ENCODE data around the gene HYPK. TPM values are rescaled to one million over a fixed set of nuclear protein-coding genes. Genes with fewer than 3 reads are reported as not detected.
"Not testable (repeated sequence)": the region's sequence is repeated elsewhere in the genome, so short reads cannot be mapped to it uniquely, and the experiment has no call there.

The HYPK gene
- total RNA-seq, 2 donors from 2014 or later = 15.7 to 22.8 TPM

DNA sequence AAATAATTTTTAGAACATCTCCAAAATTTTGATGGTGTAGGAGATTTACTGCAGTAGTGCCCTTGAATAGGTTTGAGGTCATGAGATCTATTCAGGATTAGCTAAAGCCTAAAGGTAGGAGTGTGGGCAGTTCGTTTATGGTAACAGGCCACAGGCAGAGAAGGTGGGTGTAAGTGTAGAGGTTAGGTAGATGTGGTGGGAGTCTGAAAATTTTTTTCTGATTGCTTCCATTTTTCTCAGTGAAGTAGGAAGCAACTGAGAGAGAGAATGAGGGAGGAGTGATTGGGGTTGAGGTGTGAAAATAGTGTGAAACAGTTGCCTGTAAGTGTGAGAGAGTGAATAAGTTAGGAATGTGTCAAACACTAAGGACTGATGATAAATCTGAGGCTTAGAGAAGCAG, 21.4 kb upstream of the HYPK start:
- H3K4me3 Mint-ChIP-seq = peak overlapping the region; percentile 75
- H3K9me3 ChIP-seq (ENCODE audit: control insufficient read depth, low read length, poor library complexity, severe bottlenecking) = no peaks in the 10 kb centered on the region
- no peak for ATAC-seq
- H3K27ac Mint-ChIP-seq = no peak overlapping the region
- no peaks in the 10 kb centered on the region for H3K36me3 Mint-ChIP-seq (ENCODE audit: low read depth)
- no peak for DNase-seq
- peaks cover 15% of the 10 kb centered on the region for H3K4me1 Mint-ChIP-seq
- no peaks in the 10 kb centered on the region for H3K27me3 Mint-ChIP-seq

DNA sequence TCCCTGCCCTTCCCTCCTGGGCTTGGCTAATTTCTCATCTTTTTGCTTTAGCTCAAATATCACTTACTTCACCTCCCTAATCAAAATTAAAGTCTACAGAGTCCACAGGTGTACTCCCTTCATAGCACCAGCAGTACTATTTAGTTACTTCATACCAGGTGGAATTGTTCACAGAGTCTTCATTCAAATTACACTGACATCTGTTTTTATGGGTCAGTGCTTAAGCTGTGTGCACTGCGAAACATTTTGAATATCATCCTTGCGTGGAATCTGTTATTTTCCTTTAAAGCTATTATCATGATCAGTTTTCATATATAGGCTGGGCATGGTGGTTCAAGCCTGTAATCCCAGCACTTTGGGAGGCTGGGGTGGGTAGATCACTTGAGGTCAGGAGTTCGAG, 11.0 kb upstream of the HYPK start:
- ATAC-seq (no peak), DNase-seq (no peak)
- no peak overlapping the region for H3K27ac Mint-ChIP-seq
- H3K4me1 Mint-ChIP-seq = peaks cover 12% of the 10 kb centered on the region
- H3K9me3 ChIP-seq (ENCODE audit: control insufficient read depth, low read length, poor library complexity, severe bottlenecking) = no peaks in the 10 kb centered on the region
- H3K36me3 Mint-ChIP-seq (ENCODE audit: low read depth) = peaks cover 8% of the 10 kb centered on the region
- no peak overlapping the region for H3K4me3 Mint-ChIP-seq
- H3K27me3 Mint-ChIP-seq = no peaks in the 10 kb centered on the region

DNA sequence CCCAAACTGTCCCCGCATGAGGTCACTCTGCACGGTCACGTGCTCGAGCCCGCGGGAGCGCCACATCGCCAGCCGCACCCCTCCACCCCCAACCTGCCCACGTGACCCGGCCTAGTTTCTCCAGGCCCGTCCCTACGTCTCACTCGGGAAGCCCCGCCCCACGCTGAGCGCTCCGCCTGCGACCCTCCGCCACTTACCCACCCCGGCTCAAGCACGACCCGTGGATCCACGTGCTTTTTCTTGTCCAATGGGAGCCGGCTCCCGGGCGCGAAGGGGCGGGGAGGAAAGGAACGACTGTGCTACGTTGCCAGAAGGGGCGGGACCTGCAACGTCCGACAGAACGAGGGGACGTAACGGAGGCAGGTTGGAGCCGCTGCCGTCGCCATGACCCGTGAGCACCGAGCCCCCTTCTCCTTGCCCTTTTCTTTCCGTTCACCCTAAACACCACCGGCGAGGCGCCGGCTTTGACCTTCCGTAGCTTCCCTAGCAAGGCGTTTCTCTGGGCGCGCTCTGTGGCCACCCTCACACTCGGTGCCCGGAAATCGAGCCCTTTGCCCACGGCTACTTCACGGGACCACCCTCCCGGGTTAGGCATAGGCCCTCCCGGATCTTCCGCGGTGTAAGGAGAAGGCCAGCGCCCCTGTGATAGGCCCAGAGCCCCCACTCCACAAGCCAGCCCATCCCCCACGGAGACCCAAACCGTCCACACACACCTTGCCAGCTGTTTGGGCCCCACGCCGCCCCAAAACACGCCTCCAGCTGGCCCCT, 8.2 kb upstream of the HYPK start, which contains the start of gene SERF2:
SERF2 (plus strand) TSS at position 328 of the 768 bp plus-strand sequence; CDS start at position 385, 57 bp downstream.
- DNase-seq (peak; percentile 97 to 99 (median 98)), ATAC-seq (peak; percentile 96)
- Mint-ChIP-seq H3K4me1 (peaks cover 31% of the 10 kb centered on the region), H3K4me3 (peak within 1 kb of the TSS; percentile 96), H3K36me3 (ENCODE audit: low read depth) (peaks cover 11% of the 10 kb centered on the region), H3K27ac (peak within 1 kb of the TSS; percentile 98), H3K27me3 (no peaks in the 10 kb centered on the region)
- H3K9me3 ChIP-seq (ENCODE audit: control insufficient read depth, low read length, poor library complexity, severe bottlenecking) = no peaks in the 10 kb centered on the region

DNA sequence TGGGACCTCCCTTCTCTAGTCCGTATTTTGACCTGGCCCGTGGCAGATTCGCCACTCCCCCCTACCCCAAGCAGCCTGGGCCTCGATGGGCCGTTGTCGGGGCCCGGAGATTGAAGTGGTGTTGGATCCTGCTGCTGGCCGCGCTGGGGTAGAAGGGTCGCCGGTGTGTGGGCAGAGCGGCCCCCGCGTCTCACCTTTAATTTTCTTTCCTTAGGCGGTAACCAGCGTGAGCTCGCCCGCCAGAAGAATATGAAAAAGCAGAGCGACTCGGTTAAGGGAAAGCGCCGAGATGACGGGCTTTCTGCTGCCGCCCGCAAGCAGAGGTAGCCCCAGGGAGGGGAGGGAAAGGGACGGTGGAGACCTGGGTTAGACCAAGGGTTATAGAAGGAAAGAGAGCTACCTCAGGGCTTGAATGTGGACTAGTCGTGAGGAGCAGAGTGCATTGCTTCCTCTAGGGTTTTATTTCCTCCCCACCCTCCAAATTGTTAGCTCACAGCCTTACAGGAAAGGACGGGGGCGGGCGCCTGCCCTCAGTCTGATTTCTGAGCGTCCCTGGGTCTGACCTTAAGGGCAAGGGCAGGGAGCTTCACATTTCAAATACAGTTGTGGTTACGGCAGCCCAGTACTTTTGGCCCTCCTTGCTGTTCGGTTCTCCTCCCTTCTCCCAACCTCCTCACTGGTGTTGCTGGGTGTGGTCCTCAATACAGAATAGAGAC, 7.5 kb upstream of the HYPK start:
- Mint-ChIP-seq H3K36me3 (ENCODE audit: low read depth) (peaks cover 11% of the 10 kb centered on the region), H3K4me1 (peaks cover 31% of the 10 kb centered on the region)

DNA sequence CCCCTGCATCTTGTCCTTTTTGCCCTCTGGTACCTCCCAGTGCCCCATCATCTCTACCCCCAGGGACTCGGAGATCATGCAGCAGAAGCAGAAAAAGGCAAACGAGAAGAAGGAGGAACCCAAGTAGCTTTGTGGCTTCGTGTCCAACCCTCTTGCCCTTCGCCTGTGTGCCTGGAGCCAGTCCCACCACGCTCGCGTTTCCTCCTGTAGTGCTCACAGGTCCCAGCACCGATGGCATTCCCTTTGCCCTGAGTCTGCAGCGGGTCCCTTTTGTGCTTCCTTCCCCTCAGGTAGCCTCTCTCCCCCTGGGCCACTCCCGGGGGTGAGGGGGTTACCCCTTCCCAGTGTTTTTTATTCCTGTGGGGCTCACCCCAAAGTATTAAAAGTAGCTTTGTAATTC, 6.8 kb upstream of the HYPK start:
- no peak for ATAC-seq
- DNase-seq = no peak
- H3K4me3 Mint-ChIP-seq = peak overlapping the region; percentile 96
- no peaks in the 10 kb centered on the region for H3K27me3 Mint-ChIP-seq
- peaks cover 11% of the 10 kb centered on the region for H3K36me3 Mint-ChIP-seq (ENCODE audit: low read depth)
- peak overlapping the region; percentile 98 for H3K27ac Mint-ChIP-seq
- peaks cover 35% of the 10 kb centered on the region for H3K4me1 Mint-ChIP-seq
- no peaks in the 10 kb centered on the region for H3K9me3 ChIP-seq (ENCODE audit: control insufficient read depth, low read length, poor library complexity, severe bottlenecking)

More for the DNA sequence above, 7.5 kb upstream of the HYPK start:
- no peaks in the 10 kb centered on the region for H3K27me3 Mint-ChIP-seq
- H3K4me3 Mint-ChIP-seq = peak overlapping the region; percentile 96
- no peaks in the 10 kb centered on the region for H3K9me3 ChIP-seq (ENCODE audit: control insufficient read depth, low read length, poor library complexity, severe bottlenecking)
- no peak for ATAC-seq
- no peak for DNase-seq
- H3K27ac Mint-ChIP-seq = peak overlapping the region; percentile 98

DNA sequence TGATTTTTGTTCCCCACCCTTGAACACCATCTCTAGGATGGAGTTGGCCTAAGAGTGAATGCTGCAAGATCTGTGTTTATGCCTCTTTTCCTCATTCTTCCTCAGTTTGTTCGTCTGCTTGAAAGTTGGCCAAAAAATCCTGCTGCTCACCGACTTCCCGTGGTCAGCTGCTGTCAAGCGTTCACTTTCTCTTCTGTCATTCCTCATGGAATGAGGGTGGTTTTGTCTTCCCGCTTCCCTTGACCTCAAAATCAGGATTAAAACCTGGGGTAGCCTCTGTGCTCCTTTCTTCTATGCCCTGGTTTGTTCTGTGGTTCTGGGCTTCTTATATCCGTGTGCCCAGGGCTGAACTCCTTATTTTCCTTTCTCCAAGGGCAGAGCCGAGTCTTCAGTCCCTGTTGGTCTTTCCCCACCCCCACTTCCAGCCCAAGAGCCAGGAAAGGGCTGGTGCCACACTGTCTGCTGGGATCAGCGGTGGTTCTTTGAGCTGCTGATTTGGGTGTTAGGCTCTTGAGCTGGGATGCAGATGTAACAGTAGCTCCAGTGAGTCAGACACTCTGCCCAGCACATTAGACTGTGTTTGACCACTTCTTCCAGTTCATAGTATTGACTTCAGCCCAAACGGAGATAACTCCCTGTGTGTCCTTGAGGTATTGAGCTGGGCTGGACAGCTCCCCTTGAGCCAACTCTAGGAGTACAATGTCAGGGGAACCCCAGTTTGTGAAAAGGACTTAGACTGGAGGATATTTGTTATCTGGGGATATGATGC, 5.9 kb upstream of the HYPK start:
- DNase-seq = no peak
- ATAC-seq = no peak
- Mint-ChIP-seq H3K27ac (peak overlapping the region; percentile 98), H3K4me1 (peaks cover 37% of the 10 kb centered on the region), H3K27me3 (no peaks in the 10 kb centered on the region), H3K36me3 (ENCODE audit: low read depth) (peaks cover 9% of the 10 kb centered on the region), H3K4me3 (peak overlapping the region; percentile 96)
- H3K9me3 ChIP-seq (ENCODE audit: control insufficient read depth, low read length, poor library complexity, severe bottlenecking) = no peaks in the 10 kb centered on the region

DNA sequence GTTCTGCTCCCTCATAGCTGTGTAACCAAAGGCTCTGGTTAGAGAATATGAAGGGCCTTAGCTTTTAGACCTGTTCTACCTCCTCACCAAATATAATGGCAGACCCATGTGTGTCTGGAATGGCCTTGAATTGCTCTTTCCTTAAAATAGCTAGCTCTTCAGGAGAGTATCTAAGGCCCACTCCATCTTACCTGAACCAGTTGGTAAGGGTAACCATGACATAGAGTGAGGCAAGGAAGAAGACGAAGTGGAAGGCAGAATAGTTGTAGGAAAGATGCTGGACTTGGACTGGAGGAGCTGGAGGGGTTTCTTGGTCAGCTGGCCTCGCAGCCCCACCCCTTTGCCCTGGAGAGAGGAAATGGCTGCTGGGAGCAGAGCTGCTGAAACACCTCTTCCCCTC, 5.2 kb upstream of the HYPK start:
- Mint-ChIP-seq H3K27me3 (no peaks in the 10 kb centered on the region), H3K36me3 (ENCODE audit: low read depth) (peaks cover 10% of the 10 kb centered on the region), H3K4me3 (no peak overlapping the region), H3K4me1 (peaks cover 41% of the 10 kb centered on the region), H3K27ac (peak overlapping the region; percentile 98)
- DNase-seq (no peak), ATAC-seq (no peak)
- H3K9me3 ChIP-seq (ENCODE audit: control insufficient read depth, low read length, poor library complexity, severe bottlenecking) = no peaks in the 10 kb centered on the region

DNA sequence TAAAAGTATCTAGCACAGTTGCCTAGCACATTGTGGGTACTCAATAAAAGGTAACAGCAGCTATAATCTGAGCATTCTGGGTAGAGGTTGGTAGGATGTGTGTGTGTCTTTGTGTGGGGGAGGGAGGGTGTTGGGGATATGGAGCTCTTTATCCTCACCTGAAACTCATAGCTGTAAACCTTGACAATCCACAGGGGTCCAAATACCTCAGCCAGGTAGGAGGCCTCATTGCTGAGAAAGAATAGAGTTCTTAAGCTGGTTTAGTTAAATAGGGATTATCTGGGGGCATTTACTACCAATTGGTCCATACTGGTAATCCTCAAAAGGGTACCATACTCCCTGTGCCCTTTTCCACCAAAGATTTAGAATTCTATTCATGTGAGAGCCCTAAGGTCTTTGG, 4.4 kb upstream of the HYPK start:
- peaks cover 47% of the 10 kb centered on the region for H3K4me1 Mint-ChIP-seq
- H3K27me3 Mint-ChIP-seq = no peaks in the 10 kb centered on the region
- DNase-seq = no peak
- H3K9me3 ChIP-seq (ENCODE audit: control insufficient read depth, low read length, poor library complexity, severe bottlenecking) = no peaks in the 10 kb centered on the region
- ATAC-seq = no peak
- H3K27ac Mint-ChIP-seq = peak overlapping the region; percentile 98
- H3K4me3 Mint-ChIP-seq = no peak overlapping the region
- peaks cover 14% of the 10 kb centered on the region for H3K36me3 Mint-ChIP-seq (ENCODE audit: low read depth)

DNA sequence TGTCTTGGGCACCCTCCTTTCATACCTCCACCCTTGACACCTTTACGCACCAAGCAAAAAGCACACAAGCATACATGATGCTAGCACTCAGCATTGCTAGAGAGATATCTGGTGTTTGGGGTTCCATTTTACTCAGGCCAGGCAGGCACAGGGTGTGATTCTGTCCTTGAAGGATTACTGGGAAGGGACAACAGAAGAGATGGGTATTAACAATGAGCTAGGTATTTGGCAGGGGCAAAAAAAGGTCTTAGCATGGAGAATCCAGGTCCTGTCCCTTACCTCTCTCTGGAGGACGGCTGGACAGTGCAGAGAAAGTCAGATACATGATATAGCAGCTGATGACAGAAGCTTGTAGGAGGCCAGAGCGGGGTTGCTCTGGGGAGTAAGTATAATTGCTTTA, 3.8 kb upstream of the HYPK start:
- Mint-ChIP-seq H3K4me3 (no peak overlapping the region), H3K27me3 (no peaks in the 10 kb centered on the region), H3K27ac (no peak overlapping the region), H3K4me1 (peaks cover 46% of the 10 kb centered on the region), H3K36me3 (ENCODE audit: low read depth) (peaks cover 14% of the 10 kb centered on the region)
- ATAC-seq = no peak
- no peak for DNase-seq
- no peaks in the 10 kb centered on the region for H3K9me3 ChIP-seq (ENCODE audit: control insufficient read depth, low read length, poor library complexity, severe bottlenecking)

DNA sequence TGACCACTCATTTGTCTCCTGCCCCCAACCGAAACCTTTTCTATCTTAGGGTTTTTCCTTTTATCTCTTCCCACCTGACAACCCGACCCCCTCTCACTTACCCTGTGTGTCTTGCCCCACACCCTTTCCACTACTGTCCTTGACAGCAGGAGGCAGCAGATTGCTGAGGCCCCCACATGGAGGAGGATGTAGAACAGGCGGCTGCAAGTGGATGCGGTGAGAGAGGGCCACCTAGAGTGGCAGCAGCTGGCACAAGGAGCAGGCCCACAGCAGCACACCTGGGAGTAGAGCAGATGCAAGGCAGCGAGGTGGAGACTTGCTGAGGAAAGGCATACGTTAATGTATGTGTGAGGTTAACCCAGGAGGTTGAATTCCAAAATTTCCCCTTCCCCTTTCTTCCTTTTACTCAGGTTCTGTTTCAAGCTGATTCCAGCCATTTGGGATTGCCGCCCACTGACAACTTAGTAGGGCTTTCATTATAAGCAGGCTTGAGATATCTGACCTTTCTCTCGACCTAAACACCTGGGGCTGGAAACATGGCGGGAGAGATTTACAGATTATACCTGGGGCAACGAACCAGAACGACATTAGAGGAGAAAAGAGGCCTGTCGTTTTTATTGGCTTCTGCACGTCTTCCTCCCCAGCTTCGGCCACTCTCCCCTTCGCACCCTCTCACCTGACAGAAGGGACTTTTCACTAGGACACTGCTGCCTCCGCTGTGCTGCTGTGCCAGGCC, 1.0 kb upstream of the HYPK start:
- ATAC-seq (no peak), DNase-seq (no peak)
- Mint-ChIP-seq H3K4me3 (no peak overlapping the region), H3K27me3 (no peaks in the 10 kb centered on the region), H3K36me3 (ENCODE audit: low read depth) (peaks cover 8% of the 10 kb centered on the region), H3K27ac (peak overlapping the region; percentile 95), H3K4me1 (peaks cover 37% of the 10 kb centered on the region)
- no peaks in the 10 kb centered on the region for H3K9me3 ChIP-seq (ENCODE audit: control insufficient read depth, low read length, poor library complexity, severe bottlenecking)

DNA sequence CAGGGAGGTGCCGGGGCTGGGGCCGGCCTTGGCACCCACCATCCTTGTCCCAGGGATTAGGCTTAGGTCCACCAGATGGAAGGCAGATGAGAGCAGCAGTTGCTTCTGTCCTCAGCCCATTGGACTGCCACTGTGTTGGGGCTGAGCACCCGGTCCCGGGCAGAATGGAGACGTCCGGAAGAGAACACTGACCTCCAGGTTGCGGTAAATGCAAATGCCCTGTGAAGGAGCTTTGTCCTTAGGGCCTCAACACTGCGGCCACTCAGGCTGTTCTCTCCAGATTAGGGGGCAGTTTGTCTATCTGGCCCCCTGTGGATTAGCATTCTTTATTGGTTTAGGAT, 484 bp upstream of the HYPK start, which contains the start of gene SERINC4:
SERINC4 (minus strand) TSS at position 276 of the 341 bp plus-strand sequence; CDS start at position 42, 234 bp downstream.
- peak within 1 kb of the TSS; percentile 100 for H3K4me3 Mint-ChIP-seq
- H3K27me3 Mint-ChIP-seq = no peaks in the 10 kb centered on the region
- H3K27ac Mint-ChIP-seq = peak within 1 kb of the TSS; percentile 95
- DNase-seq = no peak
- peaks cover 32% of the 10 kb centered on the region for H3K4me1 Mint-ChIP-seq
- peaks cover 7% of the 10 kb centered on the region for H3K36me3 Mint-ChIP-seq (ENCODE audit: low read depth)
- ATAC-seq = no peak
- no peaks in the 10 kb centered on the region for H3K9me3 ChIP-seq (ENCODE audit: control insufficient read depth, low read length, poor library complexity, severe bottlenecking)

DNA sequence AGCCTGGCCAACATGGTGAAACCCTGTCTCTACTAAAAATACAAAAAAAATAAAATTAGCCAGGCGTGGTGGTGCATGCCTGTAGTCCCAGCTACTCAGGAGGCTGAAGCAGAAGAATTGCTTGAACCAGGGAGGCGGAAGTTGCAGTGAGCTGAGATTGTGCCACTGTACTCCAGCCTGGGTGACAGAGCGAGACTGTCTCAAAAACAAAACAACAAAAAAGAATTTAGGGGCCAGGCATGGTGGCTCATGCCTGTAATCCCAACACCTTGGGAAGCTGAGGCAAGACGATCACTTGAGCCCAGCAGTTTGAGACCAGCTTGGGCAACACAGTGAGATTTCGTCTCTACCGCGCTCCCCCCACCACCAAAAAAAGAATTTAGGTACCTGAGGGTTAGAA, 2.3 kb downstream of the HYPK start:
- H3K27me3 Mint-ChIP-seq; DNase-seq; H3K9me3 ChIP-seq (ENCODE audit: control insufficient read depth, low read length, poor library complexity, severe bottlenecking); H3K4me3 Mint-ChIP-seq; ATAC-seq: not testable (repeated sequence)
- H3K36me3 Mint-ChIP-seq (ENCODE audit: low read depth) = peaks cover 11% of the 10 kb centered on the region
- H3K27ac Mint-ChIP-seq = peak overlapping the region; percentile 67
- peaks cover 23% of the 10 kb centered on the region for H3K4me1 Mint-ChIP-seq
